Uterus (tissue), 4 donors: Measurements from ENCODE around the gene UNKL. TPM values are rescaled to one million over a fixed set of nuclear protein-coding genes. Genes with fewer than 3 reads are reported as not detected.

Source experiments
- DNase-seq, 2 donors: peaks; one replicate each; pipeline ENCODE4 v3.0.0-alpha.2; 2019 to 2020
- H3K27ac ChIP-seq, 2 donors: fragments of 200-600 bp; sonication (generic); 1 replicate in 1 of 2; 2 replicates in 1 of 2; pipeline ENCODE4 v1.5.1; 2016 to 2018
- H3K27me3 ChIP-seq, 2 donors: fragments of 200-600 bp; sonication (generic); one replicate each; pipeline ENCODE4 v1.5.1; 2018 to 2019; ENCODE audit warnings: control low read depth in 1 of 2
- H3K36me3 ChIP-seq, 2 donors: fragments of 200-600 bp; sonication (generic); one replicate each; pipeline ENCODE4 v1.5.1; 2019; ENCODE audit warnings: control low read depth in 1 of 2
- H3K4me1 ChIP-seq, 2 donors: fragments of 200-600 bp; sonication (generic); one replicate each; pipeline ENCODE4 v1.5.1; 2018 to 2019; ENCODE audit warnings: control low read depth in 1 of 2
- H3K4me3 ChIP-seq, 2 donors: fragments of 200-600 bp; sonication (generic); 1 replicate in 1 of 2; 2 replicates in 1 of 2; pipeline ENCODE4 v1.5.1; 2018 to 2019; ENCODE audit warnings: mild to moderate bottlenecking in 1 of 2
- H3K9me3 ChIP-seq, 2 donors: fragments of 200-600 bp; sonication (generic); one replicate each; pipeline ENCODE4 v1.5.1; 2019; ENCODE audit warnings: control low read depth in 1 of 2
- POLR2A ChIP-seq, 2 donors: fragments of 450-650 bp; IDR thresholded peaks; one replicate each; pipeline ENCODE4 v1.6.1; 2016; ENCODE audit warnings: antibody characterized with exemption in 2 of 2, mild to moderate bottlenecking in 1 of 2, moderate library complexity in 1 of 2
- intact Hi-C: fragments of 100-400 bp; cut with DNase I; formaldehyde crosslinking; loops from one replicate; pipeline ENCODE4 v1.15.1; 2023; ENCODE audit warnings: low total_unique reads
- total RNA-seq, 4 donors: library from RNA; depleted of rRNA in 3 of 4; stranded (reverse); fragments of >200 nt in 3 of 4; gene quantifications; one replicate each; pipeline versions ENCODE4 v1.1.0 to v1.2.4, GENCODE V29; 2014 to 2023
- TF ChIP-seq, protein P1 (sequence below), 4 experiments: fragments of 200-600 bp in 2 of 4; fragments of 450-650 bp in 2 of 4; sonication (generic) in 2 of 4; IDR thresholded peaks; one replicate each; pipeline ENCODE4 v1.5.1; 2016 to 2019; ENCODE audit warnings: antibody characterized with exemption in 4 of 4, mild to moderate bottlenecking in 2 of 4, moderate library complexity in 1 of 4
- donor health status: DM: yes; HTN: yes; CAD: no.

The UNKL gene
- total RNA-seq, 4 donors from 2014 or later: 13.5 to 63.3 (median 27.6) TPM

- H3K36me3 ChIP-seq: no peaks in the 10 kb centered on the region
- H3K27ac ChIP-seq: no peak overlapping the region
- intact Hi-C loops: no loop called here
- no peaks in the 10 kb centered on the region for H3K9me3 ChIP-seq
- TF ChIP-seq, protein P1, sequence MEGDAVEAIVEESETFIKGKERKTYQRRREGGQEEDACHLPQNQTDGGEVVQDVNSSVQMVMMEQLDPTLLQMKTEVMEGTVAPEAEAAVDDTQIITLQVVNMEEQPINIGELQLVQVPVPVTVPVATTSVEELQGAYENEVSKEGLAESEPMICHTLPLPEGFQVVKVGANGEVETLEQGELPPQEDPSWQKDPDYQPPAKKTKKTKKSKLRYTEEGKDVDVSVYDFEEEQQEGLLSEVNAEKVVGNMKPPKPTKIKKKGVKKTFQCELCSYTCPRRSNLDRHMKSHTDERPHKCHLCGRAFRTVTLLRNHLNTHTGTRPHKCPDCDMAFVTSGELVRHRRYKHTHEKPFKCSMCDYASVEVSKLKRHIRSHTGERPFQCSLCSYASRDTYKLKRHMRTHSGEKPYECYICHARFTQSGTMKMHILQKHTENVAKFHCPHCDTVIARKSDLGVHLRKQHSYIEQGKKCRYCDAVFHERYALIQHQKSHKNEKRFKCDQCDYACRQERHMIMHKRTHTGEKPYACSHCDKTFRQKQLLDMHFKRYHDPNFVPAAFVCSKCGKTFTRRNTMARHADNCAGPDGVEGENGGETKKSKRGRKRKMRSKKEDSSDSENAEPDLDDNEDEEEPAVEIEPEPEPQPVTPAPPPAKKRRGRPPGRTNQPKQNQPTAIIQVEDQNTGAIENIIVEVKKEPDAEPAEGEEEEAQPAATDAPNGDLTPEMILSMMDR (IDR thresholded peaks at IDR 0.05): no peak
- TF ChIP-seq POLR2A (IDR thresholded peaks at IDR 0.05): no peak
- H3K4me3 ChIP-seq: no peak overlapping the region
- no peaks in the 10 kb centered on the region for H3K27me3 ChIP-seq
- no peaks in the 10 kb centered on the region for H3K4me1 ChIP-seq
- no peak for DNase-seq
Measured at GRCh38 chr16:1446296-1447080, 32.0 kb upstream of the UNKL start.

- intact Hi-C loops: no loop called here
- no peak overlapping the region for H3K4me3 ChIP-seq
- H3K27ac ChIP-seq: no peak overlapping the region
- TF ChIP-seq, protein P1 (IDR thresholded peaks at IDR 0.05): no peak
- TF ChIP-seq POLR2A (IDR thresholded peaks at IDR 0.05): no peak
- no peaks in the 10 kb centered on the region for H3K4me1 ChIP-seq
- no peaks in the 10 kb centered on the region for H3K36me3 ChIP-seq
- no peak for DNase-seq
- H3K9me3 ChIP-seq: no peaks in the 10 kb centered on the region
- H3K27me3 ChIP-seq: no peaks in the 10 kb centered on the region
Measured at GRCh38 chr16:1445518-1446203, 31.2 kb upstream of the UNKL start.

- no peak for DNase-seq
- Histone ChIP-seq H3K4me1 (no peaks in the 10 kb centered on the region), H3K36me3 (no peaks in the 10 kb centered on the region), H3K4me3 (no peak overlapping the region), H3K9me3 (no peaks in the 10 kb centered on the region), H3K27me3 (no peaks in the 10 kb centered on the region), H3K27ac (no peak overlapping the region)
- TF ChIP-seq, protein P1 (IDR thresholded peaks at IDR 0.05): no peak
- no peak for TF ChIP-seq POLR2A (IDR thresholded peaks at IDR 0.05)
- intact Hi-C loops: no loop called here
Measured at GRCh38 chr16:1444730-1445517, 30.4 kb upstream of the UNKL start.

- intact Hi-C loops: no loop called here
- H3K9me3 ChIP-seq: no peaks in the 10 kb centered on the region
- TF ChIP-seq, protein P1 (IDR thresholded peaks at IDR 0.05): no peak
- no peak for TF ChIP-seq POLR2A (IDR thresholded peaks at IDR 0.05)
Measured at GRCh38 chr16:1443980-1444729, 29.7 kb upstream of the UNKL start, which contains the start of gene CCDC154. TSS of gene CCDC154 (minus strand) at chr16:1444556. CDS start at chr16:1444322, 234 bp downstream.

More at GRCh38 chr16:1443980-1444729, 29.7 kb upstream of the UNKL start, which contains the start of gene CCDC154:
- Histone ChIP-seq H3K4me1 (no peaks in the 10 kb centered on the region), H3K27me3 (no peaks in the 10 kb centered on the region), H3K4me3 (no peak within 1 kb of the TSS), H3K27ac (no peak within 1 kb of the TSS), H3K36me3 (no peaks in the 10 kb centered on the region)
- DNase-seq: no peak
